ENCODE data around the gene NPHP1. TPM values are rescaled to one million over a fixed set of nuclear protein-coding genes. Genes with fewer than 3 reads are reported as not detected.
"Not testable (repeated sequence)": the region's sequence is repeated elsewhere in the genome, so short reads cannot be mapped to it uniquely, and the experiment has no call there.

NPHP1 gene
- total RNA-seq, 4 donors from 2014 or later = 0.55 to 0.95 (median 0.60) TPM; not detected in 1

GRCh38 chr2:110221938-110222337 is 17.1 kb upstream of the NPHP1 start:
- DNase-seq = no peak
- in situ Hi-C loops (cut with MboI; ENCODE audit: low pct_ligation_motif_present in 1 of 4, low pct_unique_long_range_greater_than_20kb in 1 of 4, low sequenced_read_pairs in 3 of 4) = no loop called here
- Histone ChIP-seq H3K4me3 (no peak overlapping the region), H3K9me3 (no peaks in the 10 kb centered on the region), H3K36me3 (no peaks in the 10 kb centered on the region), H3K4me1 (no peaks in the 10 kb centered on the region), H3K27me3 (peaks cover 54% of the 10 kb centered on the region), H3K27ac (no peak overlapping the region)
- TF ChIP-seq EP300 (IDR thresholded peaks at IDR 0.05; ENCODE audit: low read depth) = no peak
- TF ChIP-seq POLR2A (IDR thresholded peaks at IDR 0.05) = no peak
- TF ChIP-seq POLR2AphosphoS5 (IDR thresholded peaks at IDR 0.05) = no peak
- no peak for TF ChIP-seq CTCF (IDR thresholded peaks at IDR 0.05)
- 62 to 92% methylated on average over 2 to 4 of the region's 4 CpGs for WGBS, 2 donors (ENCODE audit: low coverage in 1 of 2)
- intact Hi-C loops (cut with DNase I; ENCODE audit: low total_unique reads) = no loop called here

- intact Hi-C loops (cut with DNase I; ENCODE audit: low total_unique reads) = no loop called here
Observed at GRCh38 chr2:110220190-110220564, 15.4 kb upstream of the NPHP1 start.

GRCh38 chr2:110219496-110220189 is 14.8 kb upstream of the NPHP1 start:
- Histone ChIP-seq H3K4me3 (no peak overlapping the region), H3K9me3 (no peaks in the 10 kb centered on the region), H3K27me3 (peaks cover 53% of the 10 kb centered on the region), H3K27ac (no peak overlapping the region), H3K36me3 (no peaks in the 10 kb centered on the region), H3K4me1 (no peaks in the 10 kb centered on the region)
- in situ Hi-C loops (cut with MboI; ENCODE audit: low pct_ligation_motif_present in 1 of 4, low pct_unique_long_range_greater_than_20kb in 1 of 4, low sequenced_read_pairs in 3 of 4) (no loop called here), intact Hi-C loops (cut with DNase I; ENCODE audit: low total_unique reads) (no loop called here)
- no peak for DNase-seq
- WGBS, 2 donors (ENCODE audit: low coverage in 1 of 2) = 8 to 25% methylated on average over 1 of the region's 1 CpG
- TF ChIP-seq CTCF (IDR thresholded peaks at IDR 0.05) = no peak
- no peak for TF ChIP-seq POLR2AphosphoS5 (IDR thresholded peaks at IDR 0.05)
- no peak for TF ChIP-seq POLR2A (IDR thresholded peaks at IDR 0.05)
- no peak for TF ChIP-seq EP300 (IDR thresholded peaks at IDR 0.05; ENCODE audit: low read depth)

More at GRCh38 chr2:110220190-110220564, 15.4 kb upstream of the NPHP1 start:
- 79 to 81% methylated on average over 2 of the region's 2 CpGs for WGBS, 2 donors (ENCODE audit: low coverage in 1 of 2)
- no peaks in the 10 kb centered on the region for H3K36me3 ChIP-seq
- no peak overlapping the region for H3K4me3 ChIP-seq
- H3K4me1 ChIP-seq = no peaks in the 10 kb centered on the region
- TF ChIP-seq CTCF (IDR thresholded peaks at IDR 0.05) = no peak
- H3K27me3 ChIP-seq = peaks cover 53% of the 10 kb centered on the region
- no peaks in the 10 kb centered on the region for H3K9me3 ChIP-seq
- no peak overlapping the region for H3K27ac ChIP-seq
- DNase-seq = no peak
- in situ Hi-C loops (cut with MboI; ENCODE audit: low pct_ligation_motif_present in 1 of 4, low pct_unique_long_range_greater_than_20kb in 1 of 4, low sequenced_read_pairs in 3 of 4) = no loop called here

- H3K4me3 ChIP-seq; in situ Hi-C loops (cut with MboI; ENCODE audit: low pct_ligation_motif_present in 1 of 4, low pct_unique_long_range_greater_than_20kb in 1 of 4, low sequenced_read_pairs in 3 of 4); H3K27ac ChIP-seq; H3K4me1 ChIP-seq; H3K9me3 ChIP-seq; H3K36me3 ChIP-seq; intact Hi-C loops (cut with DNase I; ENCODE audit: low total_unique reads); DNase-seq: not testable (repeated sequence)
- peaks cover 45% of the 10 kb centered on the region for H3K27me3 ChIP-seq
- WGBS, 2 donors (ENCODE audit: low coverage in 1 of 2) = 79 to 87% methylated on average over 3 to 7 of the region's 7 CpGs
Observed at GRCh38 chr2:110218889-110219288, 14.1 kb upstream of the NPHP1 start.

- no peak for DNase-seq
- Histone ChIP-seq H3K4me3 (no peak overlapping the region), H3K4me1 (peaks cover 0 to 7% (median under 1%) of the 10 kb centered on the region in 4 donors), H3K27me3 (peaks cover 26% of the 10 kb centered on the region), H3K27ac (no peak overlapping the region), H3K9me3 (no peaks in the 10 kb centered on the region), H3K36me3 (no peaks in the 10 kb centered on the region)
- no peak for TF ChIP-seq CTCF (IDR thresholded peaks at IDR 0.05)
- TF ChIP-seq POLR2AphosphoS5 (IDR thresholded peaks at IDR 0.05) = no peak
- no peak for TF ChIP-seq EP300 (IDR thresholded peaks at IDR 0.05; ENCODE audit: low read depth)
- no peak for TF ChIP-seq POLR2A (IDR thresholded peaks at IDR 0.05)
- intact Hi-C loops (cut with DNase I; ENCODE audit: low total_unique reads) (no loop called here), in situ Hi-C loops (cut with MboI; ENCODE audit: low pct_ligation_motif_present in 1 of 4, low pct_unique_long_range_greater_than_20kb in 1 of 4, low sequenced_read_pairs in 3 of 4) (no loop called here)
Observed at GRCh38 chr2:110216803-110217202, 12.0 kb upstream of the NPHP1 start.

All from transverse colon (tissue), 4 donors.